PFSK-1 (cell line): ENCODE results near the gene DGLUCY.
A peak's percentile ranks its signal among the peaks of the same experiment; 100 is the strongest.

ENCODE experiments used
- FOXP2 ChIP-seq: optimal IDR thresholded peaks from 2 replicates; pipeline ENCODE3; 2011; ENCODE audit warnings: borderline replicate concordance, control low read depth, inconsistent platforms; ENCODE audit not compliant: insufficient read depth; ENCODE audit errors: extremely low read length, extremely low read depth
- POLR2AphosphoS5 ChIP-seq: IDR thresholded peaks from 2 replicates; pipeline ENCODE4 v1.6.1; 2012; ENCODE audit warnings: low read depth, mild to moderate bottlenecking, control low read depth, low read length, moderate library complexity
- SIN3A ChIP-seq: IDR thresholded peaks from 2 replicates; pipeline ENCODE4 v1.6.1; 2012; ENCODE audit warnings: mild to moderate bottlenecking, low read length, moderate library complexity, borderline replicate concordance; ENCODE audit not compliant: insufficient read depth
- TAF1 ChIP-seq: IDR thresholded peaks from 2 replicates; pipeline ENCODE4 v1.6.1; 2012; ENCODE audit warnings: low read length, control low read depth, borderline replicate concordance; ENCODE audit not compliant: insufficient read depth
- TF ChIP-seq, protein P1 (sequence below), 2 experiments: IDR thresholded peaks; 2 replicates each; pipeline versions ENCODE4 v1.6.1 to v1.8.0; 2011 to 2012; ENCODE audit warnings: low read depth in 2 of 2, low read length in 2 of 2, control low read depth in 1 of 2, inconsistent platforms in 1 of 2, mild to moderate bottlenecking in 1 of 2, moderate library complexity in 1 of 2; ENCODE audit not compliant: insufficient read depth in 1 of 2

DGLUCY gene

DNA sequence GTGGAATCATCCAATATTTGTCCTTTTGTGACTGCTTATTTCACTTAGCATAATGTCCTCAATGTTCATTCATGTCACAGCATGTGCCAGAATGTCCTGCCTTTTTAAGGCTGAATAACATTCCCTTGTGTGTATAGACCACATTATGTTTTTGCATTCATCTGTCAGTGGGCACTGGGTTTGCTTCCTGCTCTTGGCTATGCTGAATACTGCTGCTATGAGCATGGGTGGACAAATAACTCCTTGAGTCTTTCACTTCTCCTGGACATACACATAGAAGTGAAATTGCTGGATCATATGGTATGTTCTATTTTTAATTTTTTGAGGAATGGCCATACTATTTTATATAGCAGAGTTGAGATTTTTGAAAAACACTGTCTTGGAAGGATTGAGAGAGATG lies 83.8 kb downstream of the DGLUCY start:
- TF ChIP-seq, protein P1, sequence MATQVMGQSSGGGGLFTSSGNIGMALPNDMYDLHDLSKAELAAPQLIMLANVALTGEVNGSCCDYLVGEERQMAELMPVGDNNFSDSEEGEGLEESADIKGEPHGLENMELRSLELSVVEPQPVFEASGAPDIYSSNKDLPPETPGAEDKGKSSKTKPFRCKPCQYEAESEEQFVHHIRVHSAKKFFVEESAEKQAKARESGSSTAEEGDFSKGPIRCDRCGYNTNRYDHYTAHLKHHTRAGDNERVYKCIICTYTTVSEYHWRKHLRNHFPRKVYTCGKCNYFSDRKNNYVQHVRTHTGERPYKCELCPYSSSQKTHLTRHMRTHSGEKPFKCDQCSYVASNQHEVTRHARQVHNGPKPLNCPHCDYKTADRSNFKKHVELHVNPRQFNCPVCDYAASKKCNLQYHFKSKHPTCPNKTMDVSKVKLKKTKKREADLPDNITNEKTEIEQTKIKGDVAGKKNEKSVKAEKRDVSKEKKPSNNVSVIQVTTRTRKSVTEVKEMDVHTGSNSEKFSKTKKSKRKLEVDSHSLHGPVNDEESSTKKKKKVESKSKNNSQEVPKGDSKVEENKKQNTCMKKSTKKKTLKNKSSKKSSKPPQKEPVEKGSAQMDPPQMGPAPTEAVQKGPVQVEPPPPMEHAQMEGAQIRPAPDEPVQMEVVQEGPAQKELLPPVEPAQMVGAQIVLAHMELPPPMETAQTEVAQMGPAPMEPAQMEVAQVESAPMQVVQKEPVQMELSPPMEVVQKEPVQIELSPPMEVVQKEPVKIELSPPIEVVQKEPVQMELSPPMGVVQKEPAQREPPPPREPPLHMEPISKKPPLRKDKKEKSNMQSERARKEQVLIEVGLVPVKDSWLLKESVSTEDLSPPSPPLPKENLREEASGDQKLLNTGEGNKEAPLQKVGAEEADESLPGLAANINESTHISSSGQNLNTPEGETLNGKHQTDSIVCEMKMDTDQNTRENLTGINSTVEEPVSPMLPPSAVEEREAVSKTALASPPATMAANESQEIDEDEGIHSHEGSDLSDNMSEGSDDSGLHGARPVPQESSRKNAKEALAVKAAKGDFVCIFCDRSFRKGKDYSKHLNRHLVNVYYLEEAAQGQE (IDR thresholded peaks at IDR 0.05; ENCODE audit: insufficient read depth in 1 of 2, low read depth in 2 of 2, low read length in 2 of 2) = no peak
- TF ChIP-seq SIN3A (no peak), TAF1 (no peak), FOXP2 (no peak), POLR2AphosphoS5 (no peak)

DNA sequence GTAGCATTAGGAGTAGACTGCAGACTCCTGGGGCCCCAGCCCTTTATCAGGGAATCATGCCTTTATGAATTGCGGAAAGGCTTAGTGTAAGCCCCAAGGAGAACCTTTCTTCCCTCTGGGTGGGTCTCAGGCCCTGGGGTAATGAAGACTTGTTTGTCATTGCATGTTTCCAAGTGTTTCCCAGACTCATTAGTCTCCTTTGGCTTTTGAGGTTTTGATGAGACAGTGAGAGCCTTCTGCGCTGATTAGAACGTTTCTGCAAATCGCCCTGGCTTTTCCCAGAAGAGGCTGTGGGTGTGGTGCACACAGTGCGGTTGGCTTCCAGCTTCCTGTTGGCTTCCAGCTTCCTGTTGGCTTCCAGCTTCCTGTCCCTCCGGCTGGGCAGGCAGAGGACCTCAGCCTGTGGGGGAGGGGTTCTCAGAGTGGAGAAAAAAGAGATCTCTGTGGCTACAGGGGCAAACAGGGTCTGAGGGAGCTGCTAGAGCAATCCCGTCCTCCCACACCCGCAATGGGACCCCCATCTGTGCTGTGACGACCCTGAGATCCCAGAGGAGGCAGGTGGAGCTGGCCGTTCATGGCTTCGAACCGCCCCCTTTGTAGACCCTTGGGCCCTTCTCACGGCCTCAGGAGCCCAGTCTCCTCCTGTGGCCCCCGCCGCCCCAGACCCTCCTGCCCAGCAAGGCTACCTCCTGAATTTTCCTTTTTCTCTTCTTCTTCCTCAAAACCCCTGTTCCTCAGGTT lies 88.5 kb downstream of the DGLUCY start:
- no peak for TF ChIP-seq TAF1
- peak; percentile 93 for TF ChIP-seq FOXP2

GRCh38 chr14:91204657-91205056 lies 90.8 kb downstream of the DGLUCY start:
- TF ChIP-seq SIN3A (no peak), POLR2AphosphoS5 (no peak), TAF1 (no peak), FOXP2 (no peak)
- TF ChIP-seq, protein P1 (IDR thresholded peaks at IDR 0.05; ENCODE audit: insufficient read depth in 1 of 2, low read depth in 2 of 2, low read length in 2 of 2) = no peak

DNA sequence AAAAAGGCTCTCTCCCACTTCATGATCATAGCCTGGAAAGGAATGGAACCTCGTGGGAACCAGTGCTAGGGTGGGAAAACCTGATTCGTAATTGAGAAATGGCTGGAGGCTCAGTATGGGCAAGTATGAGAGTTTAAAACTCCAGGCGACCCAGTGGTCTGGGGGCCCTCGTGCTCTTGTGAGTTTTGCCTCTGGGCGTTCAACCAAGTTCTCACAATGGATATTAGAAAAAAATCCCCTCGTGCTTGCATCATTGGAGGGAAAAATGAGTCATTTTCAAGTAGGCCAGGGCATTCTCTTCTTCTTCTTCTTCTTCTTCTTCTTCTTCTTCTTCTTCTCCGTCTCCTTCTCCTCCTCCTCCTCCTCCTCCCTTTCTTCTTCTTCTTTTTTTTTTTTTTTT lies 91.6 kb downstream of the DGLUCY start:
- TF ChIP-seq SIN3A (no peak), FOXP2 (no peak)

- no peak for TF ChIP-seq POLR2AphosphoS5
- TF ChIP-seq, protein P1 (IDR thresholded peaks at IDR 0.05; ENCODE audit: insufficient read depth in 1 of 2, low read depth in 2 of 2, low read length in 2 of 2) = no peak
- TF ChIP-seq SIN3A = no peak
- no peak for TF ChIP-seq FOXP2
- no peak for TF ChIP-seq TAF1
Measured at GRCh38 chr14:91207008-91207407, 93.1 kb downstream of the DGLUCY start.

DNA sequence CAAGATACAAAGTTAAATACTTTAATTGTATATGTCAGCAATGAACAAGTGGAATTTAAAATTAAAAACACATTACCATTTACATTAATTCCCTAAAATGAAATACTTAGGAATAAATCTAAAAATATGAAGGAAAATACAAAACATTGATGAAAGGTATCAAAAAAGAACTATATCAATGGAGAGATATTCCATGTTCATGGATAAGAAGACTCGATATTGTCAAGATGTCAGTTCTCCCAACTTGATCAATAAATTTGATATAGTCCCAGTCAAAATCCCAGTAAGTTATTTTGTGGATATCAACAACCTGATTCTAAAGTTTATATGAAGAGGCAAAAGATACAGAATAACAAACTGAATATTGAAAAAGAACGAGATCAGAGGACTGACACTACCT lies 97.1 kb downstream of the DGLUCY start:
- TF ChIP-seq TAF1 (no peak), SIN3A (no peak), POLR2AphosphoS5 (no peak), FOXP2 (no peak)
- TF ChIP-seq, protein P1 (IDR thresholded peaks at IDR 0.05; ENCODE audit: insufficient read depth in 1 of 2, low read depth in 2 of 2, low read length in 2 of 2) = no peak
